HG03103 (cell line): ENCODE measurements around the gene HNRNPL.
"Not testable (repeated sequence)": the region's sequence is repeated elsewhere in the genome, so short reads cannot be mapped to it uniquely, and the experiment has no call there.

Experiments
- ATAC-seq: cut with Tn5 transposase; IDR thresholded peaks from one replicate; pipeline ENCODE4 v1.9.1; 2021; ENCODE audit warnings: low read depth; ENCODE audit not compliant: unreplicated experiment

HNRNPL gene

DNA sequence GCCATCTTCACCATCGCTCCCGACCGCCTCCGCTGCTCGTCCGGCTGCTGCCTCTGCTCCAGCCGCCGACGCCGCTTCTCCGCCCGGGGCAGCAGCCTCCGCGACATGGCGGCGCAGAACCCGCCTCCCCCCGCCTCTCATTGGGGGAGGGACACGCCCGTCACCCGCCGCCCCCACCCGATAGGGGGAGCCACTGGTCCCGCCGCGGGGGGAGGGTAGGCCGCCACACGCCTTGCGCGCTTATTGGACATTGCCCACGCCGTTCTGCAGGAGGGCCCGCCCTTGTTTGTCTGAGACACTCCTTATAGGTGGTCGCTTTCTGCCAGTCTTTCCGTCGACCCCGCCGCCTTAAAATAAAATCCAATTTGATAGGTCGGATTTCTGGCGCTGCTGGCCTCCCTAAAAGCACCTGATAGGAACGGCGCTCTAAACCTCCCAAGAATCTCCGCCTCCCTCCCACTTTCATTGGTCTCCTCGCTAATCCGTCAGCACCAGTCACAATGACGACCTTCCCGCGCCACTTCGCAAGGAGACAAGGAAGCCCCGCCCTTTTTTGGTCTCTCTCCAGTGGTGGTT is at the start of gene HNRNPL:
Gene HNRNPL (minus strand): TSS at position 127 of the 576 bp plus-strand sequence. CDS start 20 bp downstream, at position 107.
- peak; percentile 38 for ATAC-seq

DNA sequence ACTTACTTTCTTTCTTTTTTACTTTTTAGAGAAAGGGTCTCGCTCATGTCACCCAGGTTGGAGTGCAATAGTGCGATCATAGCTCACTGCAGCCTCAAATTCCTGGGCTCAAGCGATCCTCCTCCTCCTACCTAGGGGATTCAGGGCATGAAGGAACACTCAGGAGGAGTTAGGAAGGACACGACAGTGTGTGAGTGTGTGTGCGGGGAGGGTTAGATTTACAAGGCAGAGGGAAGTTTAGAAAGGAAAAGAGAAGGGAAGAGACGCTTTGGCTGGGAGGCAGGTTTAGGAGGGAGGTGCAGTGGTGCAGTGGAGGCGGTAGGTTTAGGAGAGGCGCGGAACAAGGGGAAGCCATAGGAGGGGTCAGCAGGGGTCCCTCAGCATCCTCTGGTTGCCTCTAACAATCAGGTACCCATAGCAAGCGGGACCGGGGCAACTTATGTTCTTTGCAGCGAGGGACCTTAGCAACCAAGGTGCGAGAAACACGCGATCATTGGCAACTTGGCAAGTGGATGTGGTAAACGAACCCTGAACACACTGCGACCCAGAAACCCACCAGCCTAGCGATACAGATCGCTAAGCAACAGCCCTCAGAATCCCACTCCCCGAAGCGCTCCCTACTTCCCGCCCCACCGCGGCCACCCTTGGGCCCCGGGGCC is 49.1 kb upstream of the HNRNPL start:
- ATAC-seq, result no peak

DNA sequence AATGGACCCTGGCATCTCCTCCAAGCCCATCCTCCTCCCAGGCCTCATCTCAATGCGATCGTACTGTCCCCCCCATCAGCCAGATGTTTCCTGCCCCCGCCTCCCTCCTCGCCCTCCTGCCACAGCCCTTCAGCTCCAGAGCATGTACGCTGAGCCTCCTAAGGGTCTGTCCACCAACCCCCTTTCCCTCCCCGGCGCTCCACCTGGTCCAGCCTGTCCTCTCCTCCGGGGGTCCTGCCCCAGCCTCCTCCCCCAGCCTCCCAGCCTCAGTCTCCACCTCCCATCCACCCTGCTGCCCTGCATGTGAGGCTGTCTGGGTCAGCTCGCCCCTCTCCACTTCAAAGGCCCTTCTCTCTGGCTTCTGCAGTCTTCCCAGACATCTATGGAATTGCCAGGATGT is 45.2 kb upstream of the HNRNPL start:
- no peak for ATAC-seq

DNA sequence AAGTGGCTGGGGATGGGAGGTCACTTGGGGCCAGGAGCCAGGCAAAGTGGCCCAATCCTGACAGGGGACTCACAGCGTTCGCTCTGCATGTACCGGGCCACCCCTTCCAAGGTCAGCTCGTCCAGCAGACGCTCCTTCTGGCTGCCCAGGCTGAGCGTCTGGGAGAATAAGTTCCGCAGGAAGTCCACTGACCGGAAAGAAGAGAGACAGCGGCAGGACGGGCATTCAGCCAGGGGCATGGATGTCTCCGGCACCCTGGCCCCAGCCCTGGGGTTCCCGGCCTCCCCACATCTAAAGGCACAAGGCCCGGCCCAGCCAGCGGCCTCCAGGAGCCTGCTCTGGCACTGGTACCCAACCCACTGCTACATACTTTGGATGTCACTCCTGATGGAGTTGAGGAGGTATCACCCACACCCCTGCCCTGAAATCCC is 43.6 kb upstream of the HNRNPL start:
- ATAC-seq, result no peak

DNA sequence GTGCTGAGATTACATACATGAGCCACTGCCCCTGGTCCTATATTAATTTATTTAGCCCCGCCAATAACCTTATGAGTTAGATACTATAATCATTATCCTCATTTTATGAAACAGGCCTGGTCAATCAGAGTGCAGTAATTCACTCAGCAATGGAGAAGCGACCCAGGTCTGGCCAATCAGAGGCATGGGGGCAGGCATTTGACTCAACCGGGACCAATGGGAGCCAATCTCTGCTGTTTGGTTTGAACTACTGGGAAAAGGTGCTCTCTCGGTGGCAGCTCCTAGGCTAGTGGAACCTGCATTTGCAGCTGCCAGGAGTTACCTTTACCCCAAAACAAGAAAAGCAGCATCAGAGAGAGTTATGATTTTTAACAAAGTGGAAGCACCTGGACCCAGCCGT is 43.1 kb upstream of the HNRNPL start:
- no peak for ATAC-seq

DNA sequence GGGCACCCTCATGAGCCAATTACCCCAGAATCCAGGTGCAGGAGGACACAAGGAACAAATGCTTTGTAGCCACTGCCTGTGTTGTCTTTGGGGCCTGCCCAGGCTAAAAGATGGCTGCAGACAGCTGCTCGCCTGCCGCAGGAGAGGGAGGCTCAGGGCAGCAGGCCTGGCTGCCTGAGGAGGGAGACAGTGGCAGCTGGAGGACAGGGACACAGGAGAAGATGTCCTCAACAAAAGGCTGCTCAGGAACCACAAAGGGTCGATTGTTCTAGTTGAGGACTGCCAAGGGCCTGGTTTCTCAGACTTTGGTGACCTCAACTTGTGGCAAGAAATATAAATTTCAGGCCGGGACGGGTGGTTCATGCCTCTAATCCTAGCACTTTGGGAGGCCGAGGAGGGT is 42.0 kb upstream of the HNRNPL start:
- no peak for ATAC-seq

DNA sequence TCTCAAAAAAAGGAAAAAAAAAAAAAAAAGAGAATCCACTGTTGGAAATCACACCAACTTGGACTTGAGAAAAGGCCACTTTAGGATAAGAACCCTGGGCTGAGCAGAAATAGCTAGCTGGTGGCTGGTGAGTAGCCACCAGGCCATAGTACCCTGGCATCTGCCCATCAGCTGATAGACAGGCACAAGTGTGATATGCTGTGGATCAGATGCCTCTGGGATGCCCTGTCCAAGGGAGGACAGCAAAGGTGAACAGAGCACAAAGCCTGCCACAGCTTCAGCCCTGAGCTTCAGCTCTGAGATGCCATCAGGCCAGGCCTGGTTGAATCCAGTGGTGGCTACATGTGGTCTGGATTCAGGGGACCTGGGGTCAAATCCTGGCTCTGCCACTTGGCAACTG is 40.9 kb upstream of the HNRNPL start:
- no peak for ATAC-seq

DNA sequence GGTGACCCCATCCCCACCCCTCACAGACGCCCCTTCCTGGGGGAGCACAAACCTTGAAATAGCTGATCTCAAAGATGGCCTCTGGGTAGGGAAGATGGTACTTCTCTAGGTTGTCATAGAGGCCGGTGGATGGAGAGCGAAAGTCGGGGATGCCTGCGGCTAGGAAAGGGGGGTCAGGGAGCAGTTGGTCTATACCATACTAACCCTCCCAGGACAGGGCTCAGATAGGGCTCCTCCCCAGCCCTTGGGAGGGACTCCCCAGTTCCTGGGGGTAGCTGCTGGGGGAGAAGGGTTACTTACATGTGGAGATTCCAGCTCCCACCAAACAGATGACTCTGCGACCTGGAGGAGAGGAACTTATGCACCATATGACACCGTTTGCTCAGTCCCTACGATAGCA is 40.0 kb upstream of the HNRNPL start:
- no peak for ATAC-seq

DNA sequence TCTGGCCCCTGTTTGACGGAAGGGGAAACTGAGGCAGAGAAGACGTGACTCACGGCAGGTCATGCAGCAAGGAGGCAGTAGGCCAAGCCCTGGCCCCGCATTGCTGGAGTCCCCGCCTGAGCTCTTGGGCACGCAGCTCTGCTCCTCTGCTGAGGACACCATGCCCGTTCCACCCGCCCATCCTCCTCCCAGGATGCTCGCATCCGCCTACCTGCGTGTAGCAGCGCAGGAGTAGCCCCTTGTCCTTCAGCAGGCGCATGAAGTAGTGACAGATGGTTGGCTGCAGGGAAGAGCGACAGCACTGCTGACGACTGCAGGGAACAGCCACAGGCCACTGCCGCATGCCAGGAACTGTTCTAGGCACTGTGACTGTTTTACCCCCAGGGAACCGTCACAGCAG is 39.1 kb upstream of the HNRNPL start:
- ATAC-seq, result no peak

DNA sequence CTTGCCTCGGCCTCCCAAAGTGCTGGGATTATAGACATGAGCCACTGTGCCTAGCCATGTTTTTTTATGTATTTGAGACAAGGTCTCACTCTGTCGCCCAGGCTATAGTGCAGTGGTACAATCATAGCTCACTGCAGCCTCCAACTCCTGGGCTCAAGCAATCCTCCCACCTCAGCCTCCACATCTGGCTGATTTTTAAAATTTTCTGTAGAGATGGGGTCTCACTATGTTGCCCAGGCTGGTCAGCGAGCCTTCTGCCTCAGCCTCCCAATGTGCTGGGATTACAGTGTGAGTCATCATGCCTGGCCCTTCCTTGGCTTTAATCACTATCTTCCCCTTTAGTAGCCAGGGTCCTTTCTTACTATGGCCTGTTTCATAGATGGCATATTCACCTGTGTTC is 34.9 kb upstream of the HNRNPL start:
- ATAC-seq, result not testable (repeated sequence)

DNA sequence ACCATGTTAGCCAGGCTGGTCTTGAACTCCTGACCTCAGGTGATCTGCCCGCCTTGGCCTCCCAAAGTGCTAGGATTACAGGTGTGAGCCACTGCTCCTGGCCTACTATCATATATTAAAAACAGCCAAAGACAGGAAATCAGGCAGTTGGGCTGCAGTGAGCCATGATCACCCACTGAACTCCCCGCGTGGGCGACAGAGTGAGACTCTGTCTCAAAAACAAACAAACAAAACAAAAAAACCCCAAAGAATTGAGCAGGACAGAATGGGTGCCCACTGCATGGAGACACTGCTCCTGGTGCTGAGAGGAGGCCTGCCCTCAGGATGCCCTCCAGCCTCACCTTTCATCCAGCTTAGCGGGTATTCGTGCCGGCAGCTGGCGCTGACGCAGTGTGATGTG is 33.5 kb upstream of the HNRNPL start:
- ATAC-seq, result no peak

DNA sequence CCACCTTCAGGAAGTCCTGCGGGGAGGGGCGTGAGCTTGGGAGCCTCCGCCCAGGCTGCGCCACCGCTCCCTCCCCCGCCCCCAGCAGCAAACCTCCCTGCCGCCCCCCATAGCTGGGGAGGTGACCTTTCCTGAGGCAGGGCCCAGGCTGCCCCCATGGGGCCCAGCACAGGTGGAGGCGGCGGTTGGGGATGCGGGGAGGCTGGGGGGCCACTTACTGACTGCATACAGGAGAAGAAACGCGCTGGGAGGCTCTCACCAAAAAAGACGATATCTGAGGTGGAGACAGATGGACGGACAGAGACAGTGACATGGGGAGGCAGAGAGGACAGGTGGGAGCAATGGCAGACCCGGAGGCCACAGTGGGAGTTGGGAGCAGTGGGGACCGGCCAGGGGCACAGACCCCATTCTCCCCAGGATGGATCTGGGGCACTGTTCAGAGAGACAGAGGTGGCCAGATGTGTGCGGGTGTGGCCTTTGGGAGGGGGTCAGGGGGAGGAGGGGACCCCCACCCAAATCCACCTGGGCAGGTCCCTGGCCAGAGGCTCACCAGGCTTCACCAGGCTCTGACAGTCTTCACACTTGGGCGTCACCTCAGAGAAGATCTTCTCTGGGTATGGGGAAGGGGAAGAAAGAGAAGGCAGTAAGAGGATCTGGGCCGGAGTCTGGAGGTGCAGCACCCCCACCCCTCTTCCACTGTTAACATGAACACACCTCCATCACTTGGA is 31.3 kb upstream of the HNRNPL start:
- no peak for ATAC-seq

DNA sequence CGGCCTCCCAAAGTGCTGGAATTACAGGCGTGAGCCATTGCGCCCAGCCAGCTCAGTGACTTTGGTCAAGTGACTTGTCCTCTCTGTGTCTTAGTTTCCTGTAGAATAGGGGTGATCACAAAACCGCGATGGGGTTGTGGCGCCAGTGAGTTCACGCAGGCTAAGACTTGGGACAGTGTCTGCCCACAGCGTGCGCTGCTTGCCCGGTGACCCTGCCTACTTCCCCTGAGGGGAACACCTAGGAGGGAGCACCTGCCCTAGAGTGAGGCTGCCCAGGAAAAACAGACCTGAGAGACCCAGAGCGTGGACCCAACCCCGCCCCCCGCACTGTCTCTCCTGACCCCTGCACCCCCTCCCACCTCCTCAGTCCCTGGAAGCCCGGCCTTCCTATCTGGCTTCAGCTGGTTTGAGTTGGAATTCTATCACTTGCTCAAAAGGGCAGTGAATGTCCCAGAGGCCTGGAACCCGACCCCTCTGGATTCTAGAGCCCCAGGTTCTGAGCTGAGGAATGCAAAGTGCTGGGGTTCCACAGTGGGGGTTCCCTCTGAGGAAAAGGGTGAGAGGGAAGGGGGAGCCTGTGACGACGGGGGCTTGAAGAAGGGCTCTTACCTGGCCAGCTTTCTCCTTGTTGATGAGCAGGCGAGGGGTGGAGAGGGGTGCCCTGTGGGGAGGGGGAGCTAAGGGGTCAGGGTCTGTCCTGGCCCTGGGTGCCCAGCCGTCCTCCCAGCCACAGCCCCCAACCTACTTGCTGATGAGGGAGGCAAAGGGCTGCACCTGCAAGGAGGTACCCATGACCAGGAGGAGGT is 30.5 kb upstream of the HNRNPL start:
- no peak for ATAC-seq

DNA sequence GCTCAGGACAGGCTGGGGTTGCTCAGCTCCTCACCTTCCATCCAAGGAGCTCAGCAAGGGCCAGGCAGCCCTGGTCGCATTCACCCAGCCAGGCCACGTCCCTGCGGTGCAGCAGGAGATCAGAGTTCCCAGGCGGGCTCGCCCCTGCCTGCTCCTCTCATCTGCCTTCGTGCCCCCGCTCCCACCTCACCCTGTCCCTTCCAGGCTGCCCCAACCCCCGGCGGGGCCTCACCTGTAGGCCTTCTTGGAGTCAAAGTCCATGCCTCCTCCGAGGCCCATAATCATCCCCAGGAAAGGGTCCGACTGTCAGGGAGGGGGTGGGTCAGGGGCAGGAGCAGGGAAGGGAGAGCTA is 29.6 kb upstream of the HNRNPL start:
- ATAC-seq, result no peak

DNA sequence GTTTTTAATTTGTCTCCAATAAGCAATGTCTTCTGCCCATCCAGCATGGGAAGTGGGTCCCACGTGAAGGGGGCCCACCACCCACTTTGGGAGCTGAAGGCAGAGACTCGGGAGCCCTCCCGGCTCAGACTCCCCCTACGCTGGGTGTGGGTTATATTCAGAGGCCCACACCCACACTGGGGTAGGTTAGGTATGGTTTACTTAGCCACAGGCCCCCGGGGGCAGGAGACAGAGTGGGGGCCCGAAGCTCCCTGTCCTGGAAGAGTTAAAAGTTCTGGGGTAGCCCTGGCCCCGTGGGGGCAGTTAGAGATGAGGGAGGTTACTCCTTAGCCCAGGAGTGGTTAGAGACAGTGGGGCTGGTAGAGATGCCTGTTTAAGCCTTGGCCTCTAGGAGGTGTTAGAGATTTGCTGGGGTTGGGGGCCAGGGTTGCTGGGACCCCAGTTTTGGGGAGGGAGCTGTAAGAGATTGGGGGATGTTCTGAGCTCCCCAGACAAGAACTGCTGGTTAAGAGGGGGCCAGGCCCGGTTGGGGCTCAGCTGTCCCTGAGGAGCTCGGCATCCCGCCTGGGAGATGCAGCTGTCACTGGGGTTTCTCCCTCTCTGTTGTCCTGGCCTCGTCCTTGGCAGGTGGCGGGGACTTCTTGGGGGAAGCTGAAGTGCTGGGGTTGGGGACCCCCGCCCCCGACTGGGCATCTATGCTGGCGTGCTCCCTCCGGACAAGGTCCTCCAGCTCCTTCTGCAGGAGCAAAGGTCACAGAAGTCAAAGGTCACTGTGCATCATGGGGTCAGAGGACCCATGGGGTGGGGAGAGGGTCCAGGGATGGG is 29.0 kb upstream of the HNRNPL start:
- no peak for ATAC-seq

DNA sequence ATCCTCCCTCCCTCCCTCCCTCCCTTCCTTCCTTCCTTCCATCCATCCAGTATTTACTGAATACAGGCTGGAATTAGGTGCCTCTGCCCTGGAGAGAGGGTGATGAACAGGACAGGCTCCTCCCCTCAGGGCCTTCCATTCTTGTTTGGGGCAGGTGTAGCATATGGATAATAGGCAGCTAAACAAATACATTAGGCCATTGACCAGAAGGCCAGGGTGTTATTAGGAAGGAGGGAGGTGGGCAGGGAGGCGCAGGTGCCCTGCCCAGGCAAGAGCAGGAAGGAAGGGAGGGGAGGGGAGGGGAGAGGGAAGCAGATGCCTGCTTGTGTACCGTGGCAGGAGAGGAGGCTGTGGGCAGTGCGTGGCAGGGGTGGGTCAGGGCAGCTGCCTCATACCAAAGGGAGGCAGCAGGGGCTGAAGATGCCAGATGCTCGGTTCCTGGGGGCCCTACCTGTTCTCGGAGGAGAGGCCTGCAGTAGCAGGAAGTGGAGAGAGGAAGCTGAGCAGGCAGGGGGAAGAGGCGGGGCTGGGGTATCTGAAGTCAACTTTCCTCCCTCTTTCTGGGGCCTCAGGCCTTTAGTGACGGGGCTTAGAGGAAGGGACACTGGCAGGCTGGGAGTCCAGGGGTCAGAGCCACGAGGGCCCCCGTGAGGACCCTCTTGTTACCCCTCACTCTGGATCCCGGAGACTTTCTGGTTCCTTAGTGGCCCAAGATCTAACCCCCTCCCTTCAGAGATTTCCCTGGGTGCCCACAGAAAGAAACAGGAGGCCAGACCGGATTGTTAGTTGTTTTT is 28.2 kb upstream of the HNRNPL start, which contains the start of gene RINL:
Gene RINL (minus strand): TSS at position 495 of the 794 bp plus-strand sequence. CDS start 1,533 bp downstream, outside the sequence.
- no peak for ATAC-seq

DNA sequence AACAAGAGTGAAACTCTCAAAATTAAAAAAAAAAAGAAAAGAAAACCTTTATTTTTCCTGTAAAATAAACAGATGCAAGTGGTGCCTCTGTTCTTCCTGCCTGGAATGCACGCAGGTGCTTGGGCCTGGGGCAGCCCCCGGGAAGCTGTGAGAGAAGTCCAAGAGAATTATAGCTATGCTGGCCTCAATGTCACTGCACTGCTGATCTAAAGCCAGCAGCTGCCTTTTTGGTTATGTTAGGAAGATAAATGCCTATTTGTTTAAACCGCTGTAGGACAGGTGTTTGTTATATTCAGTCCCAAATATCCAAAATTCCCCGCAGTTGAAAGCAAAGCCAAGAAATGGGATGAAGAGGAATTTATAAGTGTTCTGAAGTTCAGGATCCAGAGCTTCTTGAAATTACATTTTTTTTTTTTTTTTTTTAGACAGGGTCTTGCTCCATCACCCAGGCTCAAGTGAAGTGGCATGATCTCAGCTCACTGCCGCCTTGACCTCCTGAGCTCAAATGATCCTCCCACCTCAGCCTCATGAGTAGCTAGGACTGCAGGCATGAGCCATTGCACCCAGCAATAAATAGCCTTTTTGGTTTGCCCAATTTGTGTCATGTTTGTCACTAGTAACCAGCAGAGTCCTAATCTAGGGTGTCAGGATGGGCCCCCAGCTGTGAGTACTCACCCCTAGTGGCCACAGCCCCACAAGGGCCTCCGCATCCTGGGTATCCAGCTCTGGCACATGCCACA is 26.0 kb upstream of the HNRNPL start:
- no peak for ATAC-seq

DNA sequence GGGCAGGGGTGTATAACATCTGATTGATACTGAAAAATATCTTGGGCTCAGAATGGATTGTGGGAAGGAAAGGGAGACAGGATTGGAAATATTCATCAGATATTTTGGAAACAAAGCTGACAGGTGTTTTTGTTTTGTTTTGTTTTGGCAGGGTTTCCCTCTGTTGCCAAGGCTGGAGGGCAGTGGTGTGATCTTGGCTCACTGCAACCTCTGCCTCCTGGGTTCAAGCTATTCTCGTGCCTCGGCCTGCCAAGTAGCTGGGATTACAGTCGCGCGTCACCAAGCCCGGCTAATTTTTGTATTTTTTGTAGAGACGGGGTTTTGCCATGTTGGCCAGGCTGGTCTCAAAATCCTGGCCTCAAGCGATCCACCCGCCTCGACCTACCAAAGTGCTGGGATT is 23.6 kb upstream of the HNRNPL start:
- ATAC-seq, result not testable (repeated sequence)

DNA sequence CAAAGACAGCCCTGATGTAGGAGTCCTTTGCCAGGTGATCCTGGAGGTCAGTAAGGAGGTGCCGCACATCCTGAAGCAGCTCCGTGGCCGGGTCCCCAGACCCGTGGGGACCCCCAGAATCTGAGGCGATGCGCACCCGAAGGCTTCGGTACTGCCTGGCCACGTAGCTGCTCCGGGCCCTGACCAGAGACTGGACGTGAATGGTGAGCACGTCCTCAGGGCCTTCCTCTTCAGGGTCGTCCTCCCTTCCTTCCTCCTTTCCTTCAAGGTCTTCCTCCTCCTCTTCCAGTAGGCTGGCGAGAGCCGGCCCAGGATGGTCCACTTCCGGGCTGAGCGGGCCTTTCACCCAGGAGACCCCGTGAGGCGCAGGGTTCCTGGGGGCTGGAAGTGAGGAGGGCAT is 20.8 kb upstream of the HNRNPL start:
- no peak for ATAC-seq
